Retinal pigment epithelial cell (primary cell): Measurements from ENCODE around the gene SAMD9.
"Not testable (repeated sequence)": the region's sequence is repeated elsewhere in the genome, so short reads cannot be mapped to it uniquely, and the experiment has no call there.

ENCODE experiments used
- DNase-seq: peaks from one replicate; pipeline ENCODE4 v3.0.0-alpha.2; 2010; ENCODE audit warnings: low read depth
- H3K4me3 ChIP-seq: 2 replicates; pipeline ENCODE4 v1.5.1; 2011; ENCODE audit warnings: mild to moderate bottlenecking, low read length, control low read depth, moderate library complexity
- TF ChIP-seq, protein P1 (sequence below): conservative IDR thresholded peaks from 2 replicates; pipeline ENCODE4 v1.5.1; 2011; ENCODE audit warnings: low read depth, low read length, control low read depth, inconsistent platforms

Gene SAMD9

DNA sequence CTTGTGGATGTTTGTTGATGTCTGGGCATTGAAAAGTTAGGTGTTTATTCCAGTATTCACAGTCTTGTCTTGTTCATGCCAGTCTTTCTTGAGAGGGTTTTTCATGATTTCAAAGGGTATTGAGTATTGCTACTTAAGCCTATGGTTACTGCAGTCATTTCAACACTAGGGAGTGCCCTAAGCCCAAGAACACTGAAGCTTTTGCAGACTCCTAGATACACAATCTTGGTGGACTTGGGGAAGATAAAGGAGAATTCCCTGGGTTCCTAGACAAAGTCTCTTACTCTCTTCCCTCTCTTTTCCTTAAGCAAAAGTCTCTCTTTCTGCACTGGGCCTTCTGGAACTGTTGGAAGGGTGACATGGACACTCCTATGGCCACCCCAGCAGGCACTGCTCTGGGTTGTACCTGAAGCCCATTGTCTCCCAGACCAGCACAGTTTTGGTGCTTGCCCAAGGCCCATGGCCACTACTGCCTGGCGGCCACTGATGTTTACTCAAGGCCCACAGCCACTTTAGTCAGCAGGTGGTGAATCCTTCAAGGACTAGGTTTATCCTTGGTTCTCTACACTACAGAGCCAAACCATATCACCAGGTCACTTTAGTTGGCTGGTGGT is 24.9 kb downstream of the SAMD9 start:
- TF ChIP-seq, protein P1, sequence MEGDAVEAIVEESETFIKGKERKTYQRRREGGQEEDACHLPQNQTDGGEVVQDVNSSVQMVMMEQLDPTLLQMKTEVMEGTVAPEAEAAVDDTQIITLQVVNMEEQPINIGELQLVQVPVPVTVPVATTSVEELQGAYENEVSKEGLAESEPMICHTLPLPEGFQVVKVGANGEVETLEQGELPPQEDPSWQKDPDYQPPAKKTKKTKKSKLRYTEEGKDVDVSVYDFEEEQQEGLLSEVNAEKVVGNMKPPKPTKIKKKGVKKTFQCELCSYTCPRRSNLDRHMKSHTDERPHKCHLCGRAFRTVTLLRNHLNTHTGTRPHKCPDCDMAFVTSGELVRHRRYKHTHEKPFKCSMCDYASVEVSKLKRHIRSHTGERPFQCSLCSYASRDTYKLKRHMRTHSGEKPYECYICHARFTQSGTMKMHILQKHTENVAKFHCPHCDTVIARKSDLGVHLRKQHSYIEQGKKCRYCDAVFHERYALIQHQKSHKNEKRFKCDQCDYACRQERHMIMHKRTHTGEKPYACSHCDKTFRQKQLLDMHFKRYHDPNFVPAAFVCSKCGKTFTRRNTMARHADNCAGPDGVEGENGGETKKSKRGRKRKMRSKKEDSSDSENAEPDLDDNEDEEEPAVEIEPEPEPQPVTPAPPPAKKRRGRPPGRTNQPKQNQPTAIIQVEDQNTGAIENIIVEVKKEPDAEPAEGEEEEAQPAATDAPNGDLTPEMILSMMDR: peak; percentile 38
- no peak overlapping the region for H3K4me3 ChIP-seq
- no peak for DNase-seq

DNA sequence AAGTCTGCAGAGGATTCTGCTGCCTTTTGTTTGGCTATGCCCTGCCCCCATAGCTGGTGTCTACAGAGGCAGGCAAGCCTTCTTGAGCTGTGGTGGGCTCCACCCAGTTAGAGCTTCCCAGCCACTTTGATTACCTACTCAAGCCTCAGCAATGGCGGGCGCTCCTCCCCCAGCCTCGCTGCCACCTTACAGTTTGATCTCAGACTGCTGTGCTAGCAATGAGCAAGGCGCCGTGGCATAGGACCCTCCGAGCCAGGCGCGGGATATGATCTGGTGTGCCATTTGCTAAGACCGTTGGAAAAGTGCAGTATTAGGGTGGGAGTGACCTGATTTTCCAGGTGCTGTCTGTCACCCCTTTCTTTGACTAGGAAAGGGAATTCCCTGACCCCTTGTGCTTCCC is 44.4 kb downstream of the SAMD9 start:
- DNase-seq, H3K4me3 ChIP-seq: not testable (repeated sequence)

DNA sequence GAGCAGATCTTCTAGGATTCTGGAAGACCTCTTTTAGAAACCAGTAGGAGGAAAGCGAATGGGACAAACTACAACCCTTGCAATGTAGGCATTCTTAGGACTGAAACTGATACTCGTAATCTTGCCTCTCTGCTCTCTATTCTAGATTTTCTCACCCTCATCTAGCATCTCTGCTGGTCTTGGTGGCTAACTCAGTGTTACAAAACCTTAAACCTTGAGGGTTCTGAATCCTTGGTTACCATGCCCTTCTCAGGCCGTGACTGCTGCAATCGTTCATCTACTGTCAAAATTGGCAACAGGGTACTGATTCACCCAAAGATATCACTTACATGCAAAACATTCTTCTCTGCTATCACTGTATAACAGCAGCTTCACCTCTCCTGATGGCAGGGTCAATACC is 55.2 kb downstream of the SAMD9 start:
- TF ChIP-seq, protein P1: no peak
- DNase-seq: no peak
- H3K4me3 ChIP-seq: no peak overlapping the region

DNA sequence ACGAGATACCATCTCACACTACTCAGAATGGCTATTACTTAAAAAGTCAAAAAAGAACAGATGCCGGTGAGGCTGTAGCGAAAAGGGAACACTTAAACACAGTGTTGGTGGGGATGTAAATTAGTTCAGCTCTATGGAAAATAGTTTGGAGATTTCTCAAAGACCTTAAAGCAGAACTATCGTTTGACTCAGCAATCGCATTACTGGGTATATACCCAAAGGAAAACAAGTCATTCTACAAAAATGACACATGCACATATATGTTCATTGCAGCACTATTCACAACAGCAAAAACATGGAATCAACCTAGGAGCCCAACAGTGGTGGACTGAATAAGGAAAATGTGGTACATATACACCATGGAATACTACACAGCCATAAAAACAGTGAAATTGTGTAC is 56.9 kb downstream of the SAMD9 start:
- TF ChIP-seq, protein P1: no peak
- DNase-seq: no peak
- H3K4me3 ChIP-seq: no peak overlapping the region

DNA sequence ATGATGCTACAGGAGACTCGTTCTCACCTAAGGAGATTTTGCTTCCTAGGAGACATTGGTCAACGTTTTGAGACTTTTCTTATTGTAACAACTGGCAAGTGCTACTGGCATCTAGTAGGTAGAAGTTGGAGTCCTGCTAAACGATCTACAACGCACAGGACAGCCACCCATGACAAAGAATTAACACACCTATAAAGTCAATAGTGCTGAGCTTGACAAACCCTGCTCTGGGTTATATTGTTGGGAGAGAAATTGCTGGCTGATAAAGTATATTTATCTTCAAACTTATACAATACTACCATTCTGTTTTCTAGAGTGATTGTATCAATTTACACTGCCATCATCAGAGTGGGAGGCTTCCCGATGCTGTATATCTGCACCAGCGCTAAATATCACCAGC is 57.8 kb downstream of the SAMD9 start:
- no peak overlapping the region for H3K4me3 ChIP-seq
- TF ChIP-seq, protein P1: no peak
- no peak for DNase-seq

DNA sequence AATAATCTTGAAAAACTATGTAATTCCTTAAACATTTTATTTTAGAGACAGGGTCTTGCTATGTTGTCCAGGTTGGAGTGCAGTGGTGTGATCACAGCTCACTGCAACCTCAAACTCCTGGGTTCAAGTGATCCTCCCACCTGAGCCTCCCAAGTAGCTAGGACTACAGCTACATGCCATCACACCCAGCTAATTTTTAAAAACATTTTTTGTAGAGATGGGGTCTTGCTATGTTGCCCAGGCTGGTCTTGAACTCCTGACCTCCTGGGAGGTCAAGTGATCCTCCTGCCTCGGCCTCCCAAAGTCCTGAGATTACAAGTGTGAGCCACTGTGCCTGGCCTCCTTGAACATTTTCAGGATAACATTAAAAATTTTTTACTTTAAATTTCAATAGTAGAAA is 61.2 kb downstream of the SAMD9 start:
- DNase-seq, H3K4me3 ChIP-seq: not testable (repeated sequence)

DNA sequence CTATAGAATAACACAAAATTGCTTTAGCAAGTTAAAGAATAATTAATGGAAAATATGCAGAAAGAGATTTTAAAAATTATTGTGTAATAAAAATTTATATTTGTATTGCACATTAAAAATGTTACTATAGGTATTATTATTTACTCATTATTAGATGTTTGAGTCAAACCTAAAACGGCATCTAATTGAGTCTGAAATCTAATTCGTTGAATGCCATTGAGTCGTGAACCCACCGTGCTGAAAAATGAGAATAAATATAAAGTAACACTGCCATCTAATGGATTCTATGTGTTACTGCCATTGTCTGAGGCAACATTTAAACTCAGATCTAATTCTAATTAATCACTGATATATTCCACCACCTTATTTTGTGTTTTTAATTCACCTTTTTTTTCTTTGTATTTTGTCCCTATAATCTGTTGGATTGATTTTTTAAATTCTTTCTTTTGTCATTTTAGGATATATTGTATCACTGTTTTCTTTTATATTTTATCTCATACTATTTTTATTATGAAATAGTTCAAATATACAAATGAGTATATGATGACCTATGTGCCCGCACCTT is 62.2 kb downstream of the SAMD9 start:
- DNase-seq: peak; percentile 7
- H3K4me3 ChIP-seq: no peak overlapping the region
- TF ChIP-seq, protein P1: peak; percentile 58

DNA sequence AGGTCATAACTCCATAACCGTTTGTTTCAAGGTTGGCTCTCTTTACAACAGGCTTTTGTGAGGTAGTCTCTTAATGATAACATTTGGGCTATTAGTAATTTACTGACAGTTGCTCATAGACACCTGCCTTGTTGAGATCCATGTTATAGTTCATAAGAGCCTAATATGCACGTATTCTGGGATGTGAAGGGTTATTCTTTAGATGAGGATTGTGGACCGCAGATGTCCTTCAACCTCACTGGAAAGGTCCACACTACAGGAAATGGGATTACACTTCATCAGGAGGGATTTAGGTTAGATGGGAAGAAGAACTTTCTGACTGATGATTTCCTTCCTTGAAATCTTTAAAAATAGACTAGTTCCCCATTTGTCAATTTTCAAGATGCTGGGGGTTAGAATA is 62.8 kb downstream of the SAMD9 start:
- no peak for DNase-seq
- no peak overlapping the region for H3K4me3 ChIP-seq
- TF ChIP-seq, protein P1: no peak
